GM19438 (cell line): Measurements from ENCODE around the gene CASP9.
"Not testable (repeated sequence)": the region's sequence is repeated elsewhere in the genome, so short reads cannot be mapped to it uniquely, and the experiment has no call there.

Experiments used
- ATAC-seq: cut with Tn5 transposase; IDR thresholded peaks from one replicate; pipeline ENCODE4 v1.9.1; 2021; ENCODE audit warnings: low read depth; ENCODE audit not compliant: unreplicated experiment

The CASP9 gene

DNA sequence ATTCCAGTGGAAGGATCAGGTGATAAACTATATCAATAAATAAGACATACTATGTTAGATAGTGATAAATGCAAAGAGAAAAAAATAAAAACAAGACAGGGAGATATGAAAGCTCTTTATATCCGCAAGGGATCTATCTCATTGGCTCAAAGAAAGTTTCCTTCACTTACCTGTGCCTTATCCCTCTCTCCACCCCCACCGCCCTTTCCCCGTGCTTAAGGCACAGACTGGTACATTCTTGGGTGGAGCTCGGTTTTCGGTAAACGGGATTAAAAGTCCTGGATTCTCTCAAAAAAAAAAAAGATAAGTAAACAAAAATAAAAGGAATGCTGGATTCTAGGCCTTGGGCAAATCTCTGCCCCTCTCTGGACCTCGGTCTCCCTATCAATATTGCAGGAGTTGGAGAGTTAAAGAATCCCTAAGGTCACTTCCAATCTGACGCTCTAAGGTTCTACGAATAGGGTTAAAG lies 2.0 kb upstream of the CASP9 start:
- ATAC-seq = no peak

DNA sequence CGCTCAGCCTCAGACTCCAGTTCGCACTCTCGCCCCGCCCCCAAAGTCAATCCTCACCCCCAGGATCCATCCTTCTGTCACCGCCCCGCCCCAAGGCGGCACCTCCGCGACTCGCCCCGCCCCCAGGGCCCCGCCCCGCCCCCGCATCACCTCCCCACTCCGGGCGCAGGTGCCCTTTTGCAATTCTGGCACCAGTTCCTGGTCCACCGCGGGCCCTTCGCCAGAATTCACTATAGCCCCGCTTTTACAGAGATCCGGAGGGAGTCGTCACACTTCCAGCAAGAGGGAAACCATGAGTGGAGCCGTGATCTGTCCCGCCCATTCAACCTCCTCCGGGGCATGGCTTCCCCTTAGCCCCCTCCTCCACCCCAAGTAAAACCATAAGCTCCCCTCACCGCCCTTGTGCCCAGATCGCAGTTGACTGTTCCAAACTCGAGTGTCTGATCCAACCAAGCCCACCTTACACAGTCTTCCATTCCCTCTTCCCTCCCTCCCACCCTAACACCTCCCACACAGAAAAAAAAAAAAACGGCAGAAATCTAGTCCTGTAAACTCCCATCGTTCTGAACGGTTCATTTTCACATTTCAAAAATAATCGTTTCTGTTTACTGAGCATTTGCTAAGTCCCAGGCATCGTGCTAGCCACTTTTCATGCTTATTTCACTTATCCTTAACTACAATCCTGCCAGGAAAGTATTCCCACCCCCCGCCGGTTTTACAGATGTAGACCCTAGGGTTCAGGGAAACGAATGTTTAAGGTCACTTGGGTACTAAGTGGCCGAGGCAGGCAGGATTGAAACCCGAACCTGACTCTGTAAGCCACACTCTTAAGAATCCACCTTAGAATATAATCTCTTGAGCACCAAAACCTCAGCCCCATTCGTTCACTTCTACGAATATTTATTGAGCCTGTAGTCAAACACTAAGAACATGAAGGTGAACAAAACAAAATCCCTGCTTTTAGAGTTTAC lies 1.3 kb upstream of the CASP9 start:
- peak; percentile 35 for ATAC-seq

DNA sequence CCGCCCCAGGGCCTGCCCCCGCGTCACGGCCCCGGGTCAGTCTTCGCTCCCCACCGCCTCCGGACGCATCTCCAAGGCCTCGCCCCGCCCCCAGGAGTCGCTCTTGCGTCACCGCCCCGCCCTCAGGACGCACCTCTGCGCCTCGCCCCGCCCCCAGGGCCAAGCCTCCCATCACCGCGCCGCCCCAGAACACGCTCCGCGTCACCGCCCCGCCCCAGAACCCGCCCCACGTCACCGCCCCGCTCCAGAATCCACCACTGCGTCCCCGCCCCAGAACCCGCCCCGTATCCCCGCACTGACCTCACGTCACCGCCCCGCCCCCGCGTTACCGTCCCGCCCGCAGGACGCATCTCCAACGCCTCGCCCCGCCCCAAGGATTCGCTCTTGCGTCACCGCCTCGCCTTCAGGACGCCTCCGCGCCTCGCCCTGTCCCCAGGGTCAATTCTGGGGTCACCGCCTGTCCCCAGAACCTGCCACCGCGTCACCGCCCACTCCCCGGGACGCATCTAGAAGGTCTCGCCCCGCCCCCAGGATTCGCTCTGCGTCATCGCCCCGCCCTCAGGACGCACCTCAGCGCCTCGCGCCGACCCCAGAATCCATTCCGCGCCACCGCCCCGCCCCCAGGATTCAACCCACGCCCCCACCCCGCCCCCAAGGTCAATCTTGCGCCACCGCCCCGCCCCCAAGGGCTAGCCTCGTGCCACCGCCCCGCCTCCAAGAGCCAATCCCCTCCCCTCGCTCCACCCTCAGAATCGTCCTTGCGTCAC lies 451 bp upstream of the CASP9 start:
- peak; percentile 41 for ATAC-seq

DNA sequence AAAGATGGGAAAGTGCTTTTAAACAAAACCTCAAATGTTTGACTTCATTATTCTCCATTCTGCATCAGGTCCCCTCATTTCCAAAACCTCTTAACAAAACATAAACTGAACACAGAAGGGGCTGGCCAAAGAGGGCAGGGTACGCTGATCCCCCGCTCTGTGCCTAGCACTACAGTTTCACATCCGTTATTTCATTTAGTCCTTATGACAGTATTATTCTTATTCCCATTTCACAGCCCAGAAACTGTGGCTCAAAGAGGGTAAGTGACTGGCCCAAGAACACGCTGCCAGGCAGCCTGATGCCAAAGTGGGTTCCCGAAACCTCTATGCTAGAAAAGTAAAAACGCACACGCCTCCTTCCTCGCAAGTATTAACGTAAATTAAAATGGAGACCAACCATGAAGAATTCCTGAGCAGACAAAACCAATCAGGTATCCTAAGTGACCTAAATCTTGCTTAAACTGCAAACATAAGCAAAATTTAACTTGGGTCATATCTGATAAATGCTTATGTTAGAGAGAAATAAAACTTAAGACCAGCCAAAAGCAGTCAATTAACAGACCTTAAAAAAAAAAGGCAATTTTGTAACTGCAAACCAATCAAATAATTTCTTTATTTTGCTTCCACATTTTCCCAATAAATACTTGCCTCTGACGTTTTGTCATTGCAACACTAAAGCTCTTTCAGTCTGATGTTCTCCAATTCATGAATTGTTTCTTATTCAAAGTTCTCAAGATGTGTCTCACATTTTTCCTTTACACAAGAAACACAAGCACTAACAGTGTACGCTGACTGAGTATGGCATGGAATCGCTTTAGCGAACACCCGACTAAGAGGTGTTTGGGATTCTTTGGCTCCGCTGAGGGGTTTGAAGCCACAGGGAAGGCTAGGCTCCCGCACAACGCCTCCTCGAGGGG lies 653 bp downstream of the CASP9 start:
- no peak for ATAC-seq

DNA sequence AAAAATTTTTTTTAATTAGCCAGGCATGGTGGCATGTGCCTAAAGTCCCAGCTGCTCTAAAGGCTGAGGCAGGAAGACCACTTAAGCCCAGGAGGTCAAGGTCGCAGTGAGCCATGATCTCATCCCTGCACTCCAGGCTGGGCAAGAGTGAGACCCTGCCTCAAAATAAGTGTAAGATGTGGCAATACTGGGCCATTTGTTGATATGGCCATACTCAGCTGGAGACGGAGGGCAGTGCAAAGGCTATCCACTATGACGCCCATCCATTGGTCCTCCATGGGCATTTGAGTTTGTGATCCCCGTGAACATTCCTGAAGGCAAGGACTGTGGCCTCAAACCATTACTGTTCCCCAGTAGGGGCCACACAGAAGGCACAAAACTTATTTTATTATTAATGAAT lies 1.5 kb downstream of the CASP9 start:
- ATAC-seq = no peak

DNA sequence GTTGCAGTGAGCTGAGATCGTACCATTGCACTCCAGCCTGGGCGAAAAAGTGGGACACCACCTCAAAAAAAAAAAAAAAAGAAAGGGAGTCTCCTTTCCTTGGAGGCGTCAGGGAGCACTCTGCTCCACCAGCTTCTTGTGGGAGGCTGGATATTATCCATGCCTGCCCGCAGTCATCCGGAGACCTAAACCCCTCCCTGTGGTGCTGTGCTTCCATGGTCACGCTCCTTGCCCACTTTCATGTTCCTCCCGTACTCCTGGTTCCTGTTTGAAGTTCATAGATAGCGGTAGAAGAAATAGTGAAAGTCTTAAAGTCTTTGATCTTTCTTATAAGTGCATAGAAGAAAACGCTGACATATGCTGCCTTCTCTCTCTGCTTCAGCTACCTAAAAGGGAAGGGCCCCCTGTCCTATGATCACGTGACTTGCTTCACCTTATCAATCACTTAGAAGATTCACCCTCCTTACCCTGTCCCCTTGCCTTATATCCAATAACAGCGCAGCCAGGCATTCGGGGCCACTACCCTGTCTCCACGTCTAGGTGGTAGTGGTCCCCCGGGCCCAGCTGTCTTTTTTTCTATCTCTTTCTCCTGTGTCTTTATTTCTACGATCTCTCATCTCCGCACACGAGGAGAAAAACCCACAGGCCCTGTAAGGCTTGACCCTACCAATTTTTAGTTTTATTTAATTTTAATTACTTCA lies 2.7 kb downstream of the CASP9 start:
- not testable (repeated sequence) for ATAC-seq

DNA sequence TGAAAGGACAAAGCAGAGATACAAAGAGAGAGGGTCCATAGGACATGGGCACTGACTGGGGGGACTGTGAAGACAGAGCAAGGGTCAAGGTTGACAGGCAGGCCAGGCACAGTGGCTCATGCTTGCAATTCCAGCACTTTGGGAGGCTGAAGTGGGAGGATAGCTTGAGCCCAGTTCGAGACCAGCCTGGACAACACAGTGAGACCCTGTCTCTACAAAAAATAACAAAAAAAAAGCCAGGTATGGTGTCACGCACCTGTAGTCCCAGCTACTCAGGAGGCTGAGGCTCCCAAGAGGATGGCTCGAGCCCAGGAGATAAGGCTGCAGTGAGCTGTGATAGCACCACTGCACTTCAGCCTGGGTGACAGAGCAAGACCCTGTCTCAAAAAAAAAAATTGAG lies 4.4 kb downstream of the CASP9 start:
- no peak for ATAC-seq

DNA sequence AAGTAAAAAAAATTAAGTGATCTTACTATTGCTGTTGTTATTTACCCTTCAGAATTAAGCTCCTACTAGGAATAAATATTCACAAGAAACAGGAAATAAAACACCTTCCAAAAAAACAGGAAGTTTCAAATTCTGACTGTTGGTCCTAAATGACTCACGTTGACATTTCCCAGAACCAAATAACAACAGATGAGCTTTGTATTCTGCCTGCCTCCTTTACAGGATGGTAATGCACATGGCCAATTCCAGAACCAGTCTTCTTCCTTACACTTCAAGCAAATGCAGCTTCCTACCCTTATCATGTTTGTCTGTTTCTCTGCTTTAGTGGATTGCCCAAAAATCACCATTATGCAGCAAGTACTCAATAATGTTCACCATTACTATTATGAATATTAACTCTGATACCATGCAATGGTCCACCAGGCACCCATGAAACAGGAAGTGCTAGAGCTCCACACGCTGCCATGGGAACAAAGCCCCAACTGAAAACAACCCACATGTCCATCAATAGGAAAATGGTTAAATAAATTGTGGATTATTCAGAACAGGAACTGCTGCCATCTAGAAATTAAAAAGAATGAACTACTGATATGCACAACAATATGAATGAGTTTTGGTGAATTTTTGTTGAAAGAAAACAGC lies 8.9 kb downstream of the CASP9 start:
- no peak for ATAC-seq

DNA sequence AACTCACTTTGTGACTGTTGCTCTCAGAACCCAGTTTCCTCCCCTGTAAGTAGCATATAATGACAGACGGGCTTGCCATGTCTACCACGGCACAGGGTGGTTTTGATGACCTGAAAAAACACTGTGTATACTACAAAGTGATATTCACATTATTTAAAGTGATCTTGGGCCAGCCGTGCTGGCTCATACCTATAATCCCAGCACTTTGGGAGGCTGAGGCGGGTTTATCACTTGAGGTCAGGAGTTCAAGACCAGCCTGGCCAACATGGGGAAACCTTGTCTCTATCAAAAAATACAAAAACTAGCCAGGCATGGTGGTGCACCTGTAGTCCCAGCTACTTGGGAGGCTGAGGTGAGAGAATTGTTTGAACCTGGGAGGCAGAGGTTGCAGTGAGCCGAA lies 9.5 kb downstream of the CASP9 start:
- not testable (repeated sequence) for ATAC-seq

DNA sequence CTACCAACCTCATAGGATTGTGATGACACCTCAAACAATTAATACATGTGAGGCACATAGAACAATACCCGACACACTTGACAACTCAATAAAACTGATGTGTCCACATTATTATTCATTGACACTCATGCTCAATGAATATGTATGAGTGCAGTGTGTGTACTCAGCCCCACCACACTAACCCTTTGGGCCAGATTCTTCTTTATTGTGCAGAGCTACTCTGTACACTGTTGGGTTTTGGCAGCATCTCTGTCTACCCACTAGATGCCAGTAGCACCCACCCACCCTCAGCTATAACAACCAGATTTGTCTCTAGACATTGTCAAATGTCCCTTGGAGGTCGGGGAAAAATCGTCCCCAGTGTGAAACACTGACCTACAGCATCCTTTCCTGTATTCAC lies 10.1 kb downstream of the CASP9 start:
- no peak for ATAC-seq

DNA sequence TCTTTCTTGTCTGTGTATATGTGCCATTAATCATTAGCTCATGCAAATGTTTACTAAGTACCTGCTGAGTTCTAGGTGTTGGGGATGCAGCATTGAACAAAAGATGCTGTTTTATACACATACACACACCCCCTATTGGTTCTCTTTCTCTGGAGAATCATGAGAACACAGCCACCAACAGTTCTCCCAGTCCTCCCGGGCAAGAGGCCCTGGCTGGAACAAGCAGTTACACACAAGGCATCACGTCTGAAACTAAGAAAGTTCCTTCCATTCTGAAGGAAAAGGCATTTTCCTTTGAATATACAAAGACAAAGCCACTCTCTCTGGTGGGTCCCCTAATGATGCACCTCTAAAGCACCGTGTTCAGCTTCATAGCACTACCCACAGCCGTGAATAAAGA lies 10.8 kb downstream of the CASP9 start:
- no peak for ATAC-seq

DNA sequence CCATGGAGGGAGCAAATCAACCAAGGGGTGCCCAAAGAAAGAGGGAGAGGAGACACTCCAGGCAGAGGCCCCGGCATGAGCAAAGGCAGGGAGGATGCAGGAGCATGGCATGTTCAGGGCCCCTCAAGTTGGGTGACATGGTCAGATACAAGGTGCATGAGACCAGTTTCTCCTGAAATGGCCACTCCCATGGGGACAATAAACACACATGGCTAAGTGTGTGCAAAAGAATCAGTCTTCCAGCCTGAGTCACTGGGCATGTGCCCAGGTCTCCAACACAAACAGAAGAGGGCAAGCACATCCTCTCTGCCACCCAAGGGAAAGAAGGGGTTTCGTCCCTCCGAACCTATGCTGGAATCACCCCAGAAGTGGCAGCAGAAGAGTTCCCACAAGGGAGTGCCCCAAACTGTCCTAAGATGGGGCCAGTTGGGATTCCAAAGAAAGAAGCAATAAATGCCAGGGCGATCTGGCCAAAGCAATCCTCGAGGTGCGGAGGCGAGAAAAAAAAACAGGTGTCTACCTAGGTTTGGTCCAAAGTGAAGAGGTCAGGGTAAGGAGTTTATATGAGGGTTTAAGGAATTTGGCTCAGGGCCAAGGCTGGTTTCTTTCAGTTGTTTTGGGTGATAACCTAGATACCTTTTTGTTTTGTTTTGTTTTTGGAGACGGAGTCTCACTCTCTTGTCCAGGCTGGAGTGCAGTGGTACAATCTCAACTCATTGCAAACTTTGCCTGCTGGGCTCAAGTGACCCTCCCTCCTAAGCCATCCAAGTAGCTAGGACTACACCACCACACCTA lies 13.2 kb downstream of the CASP9 start:
- ATAC-seq = no peak

DNA sequence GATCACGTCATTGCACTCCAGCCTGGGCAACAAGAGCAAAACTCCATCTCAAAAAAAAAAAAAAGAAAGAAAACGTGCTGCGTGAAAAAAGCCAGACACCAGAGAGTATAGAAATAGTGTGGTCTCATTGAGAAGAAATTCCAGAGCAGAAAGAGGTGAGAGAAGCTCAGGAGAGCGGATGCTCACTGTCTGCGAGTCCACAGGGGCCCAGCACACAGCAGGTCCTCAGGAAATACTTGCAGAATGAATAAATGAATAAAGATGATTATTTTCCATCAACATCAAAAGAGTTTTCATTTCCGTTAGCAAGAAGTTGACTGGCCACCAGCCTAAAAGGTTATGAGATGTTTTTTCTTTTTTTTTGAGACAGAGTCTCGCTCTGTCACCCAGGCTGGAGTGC lies 14.4 kb downstream of the CASP9 start:
- no peak for ATAC-seq

DNA sequence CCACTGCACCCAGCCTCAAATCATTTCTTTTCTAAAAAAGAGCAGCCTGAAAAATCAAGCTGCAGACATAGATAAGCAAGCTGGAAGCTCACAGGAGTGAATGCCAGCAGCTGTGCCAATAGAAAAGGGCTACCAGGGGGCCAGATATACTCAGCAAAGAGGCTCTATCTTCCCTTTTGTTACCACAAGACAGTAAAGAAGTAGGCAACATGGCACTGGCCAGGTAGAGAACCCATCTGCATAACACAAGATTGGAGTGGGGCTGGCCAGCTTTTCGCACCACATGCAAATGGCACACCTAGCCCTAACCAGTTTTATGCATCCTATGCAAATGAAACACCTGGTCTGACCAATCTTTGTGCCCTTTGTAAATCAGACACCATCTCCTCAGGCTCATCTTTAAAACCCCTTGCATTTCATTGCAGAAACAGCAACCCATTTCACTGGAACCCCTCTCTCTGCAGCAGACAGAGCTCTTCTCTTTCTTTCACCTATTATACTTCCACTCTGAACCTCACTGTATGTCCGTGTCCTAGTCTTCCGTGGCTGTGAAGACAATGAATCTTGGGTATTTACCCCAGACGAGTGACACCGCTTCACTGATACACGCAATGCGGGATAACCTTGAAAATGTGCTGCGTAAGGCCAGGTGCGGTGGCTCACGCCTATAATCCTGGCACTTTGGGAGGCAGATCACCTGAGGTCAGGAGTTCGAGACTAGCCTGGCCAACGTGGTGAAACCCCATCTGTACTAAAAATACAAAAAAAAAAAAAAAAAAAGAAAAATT lies 15.1 kb downstream of the CASP9 start:
- no peak for ATAC-seq

DNA sequence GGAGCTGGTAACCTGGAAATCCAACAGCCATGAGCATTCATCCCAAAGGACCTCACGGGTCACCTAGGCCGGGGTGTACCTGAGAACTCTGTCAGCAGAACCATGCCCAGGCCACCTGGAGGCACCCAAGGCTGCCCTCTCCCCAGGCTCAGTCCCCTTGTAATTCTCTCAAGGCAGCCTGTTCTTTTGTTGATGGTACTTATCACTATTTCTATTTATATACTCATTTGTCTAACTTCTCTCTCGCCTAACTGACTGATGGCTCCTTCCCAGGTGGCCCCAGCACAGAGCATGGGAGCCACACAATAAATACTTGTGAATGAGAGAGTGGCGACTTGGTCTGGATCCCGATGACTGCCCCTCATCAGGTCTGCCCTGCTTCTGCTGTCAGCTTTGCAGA lies 16.7 kb downstream of the CASP9 start:
- ATAC-seq = no peak

DNA sequence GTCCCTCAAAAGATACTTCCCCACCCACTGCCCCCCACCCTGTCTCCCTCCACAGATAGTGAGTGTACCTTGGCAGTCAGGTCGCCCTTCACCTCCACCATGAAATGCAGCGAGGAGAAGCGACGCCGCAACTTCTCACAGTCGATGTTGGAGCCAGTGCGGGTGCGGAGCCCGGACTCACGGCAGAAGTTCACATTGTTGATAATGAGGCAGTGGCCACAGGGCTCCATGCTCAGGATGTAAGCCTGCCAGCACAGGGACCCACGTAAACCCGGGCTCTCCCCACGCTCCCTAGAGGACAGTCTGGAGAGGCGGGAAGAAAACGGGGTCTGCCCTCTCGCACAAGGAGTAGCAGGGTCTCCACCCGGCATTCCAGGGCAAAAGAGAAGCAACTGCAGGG lies 17.2 kb downstream of the CASP9 start:
- no peak for ATAC-seq

DNA sequence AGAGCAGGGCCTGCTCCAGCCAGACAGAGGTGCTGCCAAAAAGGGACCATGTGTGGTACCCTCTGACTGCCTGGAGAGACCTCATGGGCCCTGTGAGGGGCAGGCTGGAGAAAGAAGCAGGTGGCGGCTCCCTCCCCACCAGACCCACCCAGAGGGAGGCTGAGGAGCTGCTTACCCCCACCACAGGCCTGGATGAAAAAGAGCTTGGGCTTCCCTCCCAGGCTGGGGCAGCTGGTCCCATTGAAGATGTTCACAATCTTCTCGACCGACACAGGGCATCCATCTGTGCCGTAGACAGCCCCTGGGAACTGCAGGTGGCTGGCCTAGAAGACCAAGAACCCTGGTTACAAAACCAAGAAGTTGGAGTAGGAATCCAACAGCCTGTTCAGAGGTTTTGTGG lies 19.6 kb downstream of the CASP9 start:
- ATAC-seq = no peak
